ENCODE measurements around the gene KLRC4. TPM values are rescaled to one million over a fixed set of nuclear protein-coding genes. Genes with fewer than 3 reads are reported as not detected.

KLRC4 gene
- total and polyA plus RNA-seq, 2 donors (not counting 1 experiment from before 2014, with no cell fraction given) = not detected

GRCh38 chr12:10400829-10401228, 8.7 kb downstream of the KLRC4 start:
- peaks cover 17 to 22% of the 10 kb centered on the region in 2 donors for H3K4me1 ChIP-seq (ENCODE audit: control insufficient read depth in 2 of 2, insufficient read depth in 2 of 2, low read length in 2 of 2)
- ChIA-PET POLR2A (no interaction called here), CTCF (no interaction called here)
- Mint-ChIP-seq H3K27me3 (peaks cover 33% of the 10 kb centered on the region), H3K27ac (no peak overlapping the region), H3K4me1 (peaks cover 5% of the 10 kb centered on the region), H3K9me3 (ENCODE audit: insufficient read depth) (no peaks in the 10 kb centered on the region), H3K4me3 (no peak overlapping the region)
- H3K27me3 ChIP-seq (replicated peaks in 1 of 4; ENCODE audit: control extremely low read depth in 1 of 4, control insufficient read depth in 3 of 4, insufficient read depth in 4 of 4, low read length in 3 of 4) = no peaks in the 10 kb centered on the region
- TF ChIP-seq, protein P1, sequence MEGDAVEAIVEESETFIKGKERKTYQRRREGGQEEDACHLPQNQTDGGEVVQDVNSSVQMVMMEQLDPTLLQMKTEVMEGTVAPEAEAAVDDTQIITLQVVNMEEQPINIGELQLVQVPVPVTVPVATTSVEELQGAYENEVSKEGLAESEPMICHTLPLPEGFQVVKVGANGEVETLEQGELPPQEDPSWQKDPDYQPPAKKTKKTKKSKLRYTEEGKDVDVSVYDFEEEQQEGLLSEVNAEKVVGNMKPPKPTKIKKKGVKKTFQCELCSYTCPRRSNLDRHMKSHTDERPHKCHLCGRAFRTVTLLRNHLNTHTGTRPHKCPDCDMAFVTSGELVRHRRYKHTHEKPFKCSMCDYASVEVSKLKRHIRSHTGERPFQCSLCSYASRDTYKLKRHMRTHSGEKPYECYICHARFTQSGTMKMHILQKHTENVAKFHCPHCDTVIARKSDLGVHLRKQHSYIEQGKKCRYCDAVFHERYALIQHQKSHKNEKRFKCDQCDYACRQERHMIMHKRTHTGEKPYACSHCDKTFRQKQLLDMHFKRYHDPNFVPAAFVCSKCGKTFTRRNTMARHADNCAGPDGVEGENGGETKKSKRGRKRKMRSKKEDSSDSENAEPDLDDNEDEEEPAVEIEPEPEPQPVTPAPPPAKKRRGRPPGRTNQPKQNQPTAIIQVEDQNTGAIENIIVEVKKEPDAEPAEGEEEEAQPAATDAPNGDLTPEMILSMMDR (IDR thresholded peaks at IDR 0.05) = no peak
- no peak for TF ChIP-seq EZH2 (IDR thresholded peaks at IDR 0.05; ENCODE audit: borderline replicate concordance, insufficient read depth, low read depth, low read length, poor library complexity, severe bottlenecking)
- peaks cover 0 to 3% (median 3%) of the 10 kb centered on the region in 3 donors for H3K9me3 ChIP-seq (ENCODE audit: control extremely low read depth in 1 of 3, control insufficient read depth in 2 of 3, insufficient read depth in 1 of 3, low read length in 2 of 3)
- ATAC-seq (ENCODE audit: low read depth) (no peak), DNase-seq (no peak)
- H3K9ac ChIP-seq (ENCODE audit: low read length) = no peak overlapping the region
- no peak overlapping the region for H2AFZ ChIP-seq (ENCODE audit: insufficient read depth, low read depth, low read length, poor library complexity, severe bottlenecking)
- no peak overlapping the region for H3K4me3 ChIP-seq (ENCODE audit: control extremely low read depth in 1 of 5, extremely low read depth in 1 of 5, insufficient read depth in 1 of 5, low read depth in 2 of 5, low read length in 4 of 5)
- no peaks in the 10 kb centered on the region for H3K36me3 ChIP-seq (replicated peaks in 1 of 2; ENCODE audit: control extremely low read depth in 1 of 2, control insufficient read depth in 1 of 2, extremely low read depth in 1 of 2, insufficient read depth in 2 of 2, low read length in 1 of 2)
- intact Hi-C loops (cut with micrococcal nuclease) = no loop called here
- H3K4me2 ChIP-seq (replicated peaks; ENCODE audit: low read depth, low read length, poor library complexity, severe bottlenecking) = no peak overlapping the region
- no peak overlapping the region for H3K27ac ChIP-seq (ENCODE audit: low read length in 2 of 2)
- no peaks in the 10 kb centered on the region for H4K20me1 ChIP-seq (ENCODE audit: control insufficient read depth, insufficient read depth, low read length, poor library complexity, severe bottlenecking)
- H3K79me2 ChIP-seq (ENCODE audit: control insufficient read depth, insufficient read depth, low read length) = no peaks in the 10 kb centered on the region

GRCh38 chr12:10398168-10398567, 11.4 kb downstream of the KLRC4 start:
- CTCF ChIA-PET = no interaction called here
- POLR2A ChIA-PET = no interaction called here
- H2AFZ ChIP-seq (ENCODE audit: insufficient read depth, low read depth, low read length, poor library complexity, severe bottlenecking) = no peak overlapping the region
- no peaks in the 10 kb centered on the region for H4K20me1 ChIP-seq (ENCODE audit: control insufficient read depth, insufficient read depth, low read length, poor library complexity, severe bottlenecking)
- no peak overlapping the region for H3K4me3 ChIP-seq (ENCODE audit: control extremely low read depth in 1 of 5, extremely low read depth in 1 of 5, insufficient read depth in 1 of 5, low read depth in 2 of 5, low read length in 4 of 5)
- intact Hi-C loops (cut with micrococcal nuclease) = no loop called here
- Mint-ChIP-seq H3K9me3 (ENCODE audit: insufficient read depth) (no peaks in the 10 kb centered on the region), H3K4me3 (no peak overlapping the region), H3K27ac (no peak overlapping the region), H3K4me1 (peaks cover 22% of the 10 kb centered on the region), H3K27me3 (peaks cover 33% of the 10 kb centered on the region)
- H3K79me2 ChIP-seq (ENCODE audit: control insufficient read depth, insufficient read depth, low read length) = no peaks in the 10 kb centered on the region
- H3K9me3 ChIP-seq (ENCODE audit: control extremely low read depth in 1 of 3, control insufficient read depth in 2 of 3, insufficient read depth in 1 of 3, low read length in 2 of 3) = peaks cover 0 to 3% (median 0%) of the 10 kb centered on the region in 3 donors
- TF ChIP-seq, protein P1 (IDR thresholded peaks at IDR 0.05) = no peak
- no peak for TF ChIP-seq EZH2 (IDR thresholded peaks at IDR 0.05; ENCODE audit: borderline replicate concordance, insufficient read depth, low read depth, low read length, poor library complexity, severe bottlenecking)
- H3K27ac ChIP-seq (ENCODE audit: low read length in 2 of 2) = no peak overlapping the region
- ATAC-seq (ENCODE audit: low read depth) (no peak), DNase-seq (no peak)
- WGBS (ENCODE audit: insufficient coverage) = no CpG with 5 or more reads among the region's 2 CpGs
- H3K4me2 ChIP-seq (replicated peaks; ENCODE audit: low read depth, low read length, poor library complexity, severe bottlenecking) = no peak overlapping the region
- H3K4me1 ChIP-seq (ENCODE audit: control insufficient read depth in 2 of 2, insufficient read depth in 2 of 2, low read length in 2 of 2) = peaks cover 38 to 47% of the 10 kb centered on the region in 2 donors
- H3K9ac ChIP-seq (ENCODE audit: low read length) = no peak overlapping the region
- H3K27me3 ChIP-seq (replicated peaks in 1 of 4; ENCODE audit: control extremely low read depth in 1 of 4, control insufficient read depth in 3 of 4, insufficient read depth in 4 of 4, low read length in 3 of 4) = no peaks in the 10 kb centered on the region
- no peaks in the 10 kb centered on the region for H3K36me3 ChIP-seq (replicated peaks in 1 of 2; ENCODE audit: control extremely low read depth in 1 of 2, control insufficient read depth in 1 of 2, extremely low read depth in 1 of 2, insufficient read depth in 2 of 2, low read length in 1 of 2)

Measured in B cell (primary cell).